ENCODE measurements around the gene CEP164.
A peak's percentile ranks its signal among the peaks of the same experiment; 100 is the strongest.

CEP164 gene

DNA sequence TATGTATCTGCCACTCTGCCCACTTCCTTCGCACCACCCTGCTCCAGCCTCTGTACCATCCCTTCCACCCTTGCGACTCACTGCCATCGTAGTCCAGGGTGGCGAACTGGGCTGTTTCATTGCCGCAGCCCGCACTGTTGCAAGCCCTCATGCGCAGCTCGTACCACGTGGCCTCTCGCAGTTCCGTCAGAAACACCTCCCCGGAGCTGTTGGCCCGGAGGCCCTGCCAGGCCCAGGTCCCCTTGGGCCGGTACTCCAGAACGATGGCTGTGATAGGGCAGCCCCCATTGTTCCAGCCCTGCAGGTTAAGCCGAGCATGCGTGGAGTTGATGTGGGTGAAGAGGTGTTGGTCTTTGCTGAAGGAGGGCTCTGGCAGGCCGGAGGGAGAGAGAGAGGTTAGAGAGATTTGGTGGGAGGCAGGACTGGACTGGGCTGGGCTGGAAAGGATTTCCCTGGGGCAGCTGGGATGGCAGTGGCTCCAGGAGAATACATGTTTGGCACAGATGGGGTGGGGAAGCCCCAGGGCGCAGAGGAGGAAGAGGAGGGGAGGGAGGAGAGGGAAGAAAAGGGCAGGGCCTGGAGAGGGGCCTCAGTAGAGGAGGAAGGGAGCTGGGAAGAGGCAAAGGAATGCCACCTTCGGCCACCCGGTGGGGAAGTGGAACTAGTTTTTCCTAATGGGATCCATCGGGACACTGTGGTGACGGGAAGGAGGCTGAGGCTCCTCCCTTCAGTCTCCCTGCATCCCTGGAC, 109.6 kb downstream of the CEP164 start:
- DNase-seq (ENCODE audit: low spot score) = no peak
- TF ChIP-seq, protein P1, sequence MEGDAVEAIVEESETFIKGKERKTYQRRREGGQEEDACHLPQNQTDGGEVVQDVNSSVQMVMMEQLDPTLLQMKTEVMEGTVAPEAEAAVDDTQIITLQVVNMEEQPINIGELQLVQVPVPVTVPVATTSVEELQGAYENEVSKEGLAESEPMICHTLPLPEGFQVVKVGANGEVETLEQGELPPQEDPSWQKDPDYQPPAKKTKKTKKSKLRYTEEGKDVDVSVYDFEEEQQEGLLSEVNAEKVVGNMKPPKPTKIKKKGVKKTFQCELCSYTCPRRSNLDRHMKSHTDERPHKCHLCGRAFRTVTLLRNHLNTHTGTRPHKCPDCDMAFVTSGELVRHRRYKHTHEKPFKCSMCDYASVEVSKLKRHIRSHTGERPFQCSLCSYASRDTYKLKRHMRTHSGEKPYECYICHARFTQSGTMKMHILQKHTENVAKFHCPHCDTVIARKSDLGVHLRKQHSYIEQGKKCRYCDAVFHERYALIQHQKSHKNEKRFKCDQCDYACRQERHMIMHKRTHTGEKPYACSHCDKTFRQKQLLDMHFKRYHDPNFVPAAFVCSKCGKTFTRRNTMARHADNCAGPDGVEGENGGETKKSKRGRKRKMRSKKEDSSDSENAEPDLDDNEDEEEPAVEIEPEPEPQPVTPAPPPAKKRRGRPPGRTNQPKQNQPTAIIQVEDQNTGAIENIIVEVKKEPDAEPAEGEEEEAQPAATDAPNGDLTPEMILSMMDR (IDR thresholded peaks at IDR 0.05; ENCODE audit: borderline replicate concordance, control extremely low read depth, extremely low read depth, insufficient read depth, missing control alignments) = no peak
- in situ Hi-C loops (cut with MboI; ENCODE audit: low sequenced_read_pairs, unreplicated experiment) = no loop called here

DNA sequence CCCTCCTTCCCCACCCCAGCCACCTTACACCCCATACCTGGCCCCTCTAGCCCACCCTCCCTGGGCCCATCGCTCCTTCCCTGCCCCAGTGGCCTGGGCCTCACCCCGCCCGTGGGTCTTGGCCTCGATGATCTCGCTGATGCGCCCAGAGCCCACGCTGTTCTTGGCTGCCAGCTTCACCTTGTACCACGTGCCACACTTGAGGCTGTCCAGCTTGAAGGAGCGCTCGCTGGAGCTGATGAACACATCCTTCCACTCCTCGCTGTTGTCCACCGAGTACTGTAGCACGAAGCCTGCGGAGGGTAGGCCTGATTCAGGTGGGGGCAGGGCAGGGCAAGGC, 110.1 kb downstream of the CEP164 start:
- in situ Hi-C loops (cut with MboI; ENCODE audit: low sequenced_read_pairs, unreplicated experiment) = no loop called here

DNA sequence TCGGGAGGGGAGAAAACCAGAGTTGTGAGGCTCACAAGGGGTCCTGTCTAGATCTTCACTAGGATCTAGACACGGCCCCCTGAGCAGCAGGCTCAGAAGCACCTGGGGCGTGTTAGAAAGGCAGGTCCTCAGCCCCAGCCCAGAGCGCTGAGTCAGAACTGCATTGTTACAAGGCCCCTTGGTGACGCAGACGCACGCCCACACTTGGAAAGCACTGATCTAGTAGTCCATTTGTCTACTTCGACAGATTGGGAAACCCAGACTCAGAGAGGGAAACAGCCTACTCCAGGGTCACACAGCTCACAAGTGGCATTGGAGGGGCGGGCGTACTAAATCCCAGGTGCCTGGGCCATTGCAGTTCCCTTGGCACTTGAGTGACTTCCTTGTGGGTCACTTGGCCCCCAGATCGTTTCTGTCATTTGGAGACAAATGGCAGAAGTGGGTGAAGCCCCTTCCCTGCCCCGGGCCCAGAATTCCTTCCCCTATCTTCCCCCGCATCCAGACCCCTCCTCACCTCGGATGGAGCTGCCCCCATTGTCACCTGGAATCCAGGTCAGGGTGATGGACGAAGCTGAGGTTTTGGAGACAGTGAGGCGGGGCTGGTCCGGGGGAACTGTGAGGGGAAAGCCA, 110.8 kb downstream of the CEP164 start:
- TF ChIP-seq, protein P1 (IDR thresholded peaks at IDR 0.05; ENCODE audit: borderline replicate concordance, control extremely low read depth, extremely low read depth, insufficient read depth, missing control alignments) = no peak
- in situ Hi-C loops (cut with MboI; ENCODE audit: low sequenced_read_pairs, unreplicated experiment) = no loop called here

More for the DNA sequence above, 110.1 kb downstream of the CEP164 start:
- TF ChIP-seq, protein P1 (IDR thresholded peaks at IDR 0.05; ENCODE audit: borderline replicate concordance, control extremely low read depth, extremely low read depth, insufficient read depth, missing control alignments) = no peak
- DNase-seq (ENCODE audit: low spot score) = no peak

DNA sequence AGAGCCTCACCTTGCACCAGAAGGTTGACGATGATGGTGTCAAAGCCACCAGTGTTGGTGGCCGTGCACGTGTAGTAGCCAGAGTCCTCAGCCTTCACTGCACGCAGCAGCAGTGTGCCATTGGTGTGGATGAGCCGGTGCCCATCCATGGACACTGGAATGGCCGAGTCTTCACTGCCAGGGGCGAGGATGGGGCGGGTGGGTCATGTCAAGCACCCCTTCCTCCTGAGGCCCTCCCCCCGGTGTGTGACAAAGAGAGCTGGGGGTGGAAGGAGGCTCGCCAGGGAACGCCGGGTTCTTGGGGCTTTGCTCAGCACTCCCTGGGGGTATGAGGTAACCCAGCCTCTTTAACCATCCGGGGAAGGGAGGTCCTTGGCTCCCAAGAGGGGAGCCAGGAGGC, 111.6 kb downstream of the CEP164 start:
- TF ChIP-seq, protein P1 (IDR thresholded peaks at IDR 0.05; ENCODE audit: borderline replicate concordance, control extremely low read depth, extremely low read depth, insufficient read depth, missing control alignments) = no peak
- in situ Hi-C loops (cut with MboI; ENCODE audit: low sequenced_read_pairs, unreplicated experiment) = no loop called here
- no peak for DNase-seq (ENCODE audit: low spot score)

More for the DNA sequence above, 110.8 kb downstream of the CEP164 start:
- DNase-seq (ENCODE audit: low spot score) = peak; percentile 77

DNA sequence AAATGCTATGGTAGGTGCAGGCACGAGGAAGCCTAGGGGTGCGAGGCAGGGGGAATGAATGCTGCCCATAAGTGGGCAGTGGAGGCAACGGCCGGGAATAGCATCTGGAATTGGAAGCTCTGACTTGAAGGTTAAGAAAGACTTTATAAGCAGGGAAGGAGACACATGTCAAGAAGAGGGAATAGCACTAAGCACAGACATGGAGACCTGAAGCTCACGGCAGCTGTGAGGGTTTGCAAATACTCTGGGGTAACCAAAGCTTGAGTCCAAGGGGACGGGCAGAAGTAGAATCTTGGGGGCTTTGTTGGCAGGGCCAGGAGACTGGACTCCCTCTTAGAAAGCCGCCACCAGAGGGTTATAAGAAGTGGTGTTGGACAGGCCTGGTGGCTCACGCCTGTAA, 112.6 kb downstream of the CEP164 start:
- in situ Hi-C loops (cut with MboI; ENCODE audit: low sequenced_read_pairs, unreplicated experiment) = no loop called here
- TF ChIP-seq, protein P1 (IDR thresholded peaks at IDR 0.05; ENCODE audit: borderline replicate concordance, control extremely low read depth, extremely low read depth, insufficient read depth, missing control alignments) = no peak
- no peak for DNase-seq (ENCODE audit: low spot score)

DNA sequence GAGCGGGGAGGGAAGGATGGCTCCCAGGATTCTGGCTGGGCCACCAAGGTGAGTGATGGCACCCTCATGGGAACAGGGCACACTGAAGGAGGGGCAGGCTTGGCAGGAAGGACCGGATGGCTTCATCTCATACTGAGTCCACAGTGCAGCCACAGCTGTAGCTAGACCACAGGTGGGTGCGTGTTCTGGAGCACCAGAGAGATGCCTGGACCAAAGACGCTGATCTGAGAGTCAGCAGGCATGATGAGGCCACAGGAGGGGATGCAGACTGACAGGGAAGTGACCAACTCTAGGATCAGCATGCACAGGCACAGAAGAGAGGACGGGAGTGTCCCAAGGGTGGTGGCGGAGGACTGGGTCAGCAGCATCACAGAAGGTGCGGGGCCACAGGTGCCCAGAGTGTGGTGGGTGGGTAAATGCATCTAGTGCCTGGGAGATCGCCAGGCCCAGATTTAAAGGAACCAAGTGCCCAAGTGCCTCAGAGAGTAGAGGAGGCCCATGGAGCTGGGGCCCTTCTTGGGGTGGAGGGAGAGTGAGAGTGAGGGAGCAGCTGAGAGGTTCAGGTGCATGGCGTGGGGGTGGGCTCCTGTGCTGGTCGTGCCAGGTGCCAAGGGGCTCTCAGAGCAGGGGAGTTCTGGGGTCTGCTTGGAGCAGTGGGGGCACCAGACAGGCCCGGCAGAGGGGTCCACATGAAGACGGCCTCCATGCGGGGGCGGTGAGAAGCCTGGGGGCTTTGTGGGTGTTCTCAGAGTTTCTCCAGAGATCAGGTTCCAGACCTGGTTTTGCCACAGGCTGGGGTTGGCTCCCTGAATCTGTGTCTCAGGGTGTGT, 113.7 kb downstream of the CEP164 start:
- no peak for DNase-seq (ENCODE audit: low spot score)
- TF ChIP-seq, protein P1 (IDR thresholded peaks at IDR 0.05; ENCODE audit: borderline replicate concordance, control extremely low read depth, extremely low read depth, insufficient read depth, missing control alignments) = no peak
- in situ Hi-C loops (cut with MboI; ENCODE audit: low sequenced_read_pairs, unreplicated experiment) = no loop called here
